AG04450 (cell line): ENCODE measurements around the gene RAB10. TPM values are rescaled to one million over a fixed set of nuclear protein-coding genes. Genes with fewer than 3 reads are reported as not detected.
"Not testable (repeated sequence)": the region's sequence is repeated elsewhere in the genome, so short reads cannot be mapped to it uniquely, and the experiment has no call there.

Experiments used
- CTCF ChIA-PET: fragments of 300-600, 350-600 bp; formaldehyde crosslinking; extraction: SDS; loops from one replicate; lab custom pipeline; 2022; ENCODE audit warnings: antibody characterized with exemption, inconsistent platforms; lab: Charles Lee
- POLR2A ChIA-PET: fragments of 350-600 bp; formaldehyde crosslinking; extraction: SDS; loops from one replicate; lab custom pipeline; 2021; ENCODE audit warnings: antibody characterized with exemption, inconsistent platforms; lab: Yijun Ruan, JAX
- DNase-seq: peaks from one replicate; pipeline ENCODE4 v3.0.0-alpha.2; 2011; ENCODE audit warnings: low read depth, low spot score
- H3K27ac ChIP-seq: one replicate; pipeline ENCODE4 v1.5.1; 2012; ENCODE audit warnings: low read depth, low read length, control low read depth
- H3K27me3 ChIP-seq: one replicate; pipeline ENCODE4 v1.6.0; 2012; ENCODE audit warnings: low read length; ENCODE audit not compliant: control insufficient read depth, insufficient read depth
- H3K4me3 ChIP-seq: 2 replicates; pipeline ENCODE4 v1.5.1; 2011; ENCODE audit warnings: mild to moderate bottlenecking, low read depth, low read length, control low read depth
- H3K9me3 ChIP-seq: 2 replicates; pipeline ENCODE4 v1.5.1; 2012; ENCODE audit warnings: low read length; ENCODE audit not compliant: control insufficient read depth, insufficient read depth
- CTCF ChIP-seq: IDR thresholded peaks from 2 replicates; pipeline ENCODE4 v1.5.1; 2011; ENCODE audit warnings: low read depth, low read length, control low read depth, inconsistent platforms
- polyA plus RNA-seq: library from polyadenylated mRNA; depleted of rRNA; stranded (reverse); fragments of >200 nt; gene quantifications from 2 replicates; pipeline ENCODE4 v1.2.3, GENCODE V29; 2011

RAB10 gene
- polyA plus RNA-seq, 1 experiment, result 178 TPM

GRCh38 chr2:26164641-26165211, 130.8 kb downstream of the RAB10 start:
- CTCF ChIA-PET, result interaction anchor here (1.0 kb wide), 1 partner anchor 214 kb away, joined by 3 read pairs; no protein-coding TSS in a partner anchor
- DNase-seq, result no peak
- POLR2A ChIA-PET, result no interaction called here

GRCh38 chr2:26165403-26165802, 131.5 kb downstream of the RAB10 start:
- ChIA-PET POLR2A (no interaction called here), CTCF (interaction anchor here (0.7 to 1.0 kb wide), 2 partner anchors 20 to 214 kb away, joined by 3 to 4 read pairs; no protein-coding TSS in a partner anchor)
- no peak for TF ChIP-seq CTCF
- Histone ChIP-seq H3K27me3 (peaks cover 10% of the 10 kb centered on the region), H3K27ac (no peak overlapping the region), H3K9me3 (no peaks in the 10 kb centered on the region), H3K4me3 (no peak overlapping the region)
- no peak for DNase-seq

More at GRCh38 chr2:26164641-26165211, 130.8 kb downstream of the RAB10 start:
- Histone ChIP-seq H3K9me3 (no peaks in the 10 kb centered on the region), H3K27me3 (peaks cover 6% of the 10 kb centered on the region), H3K27ac (no peak overlapping the region), H3K4me3 (no peak overlapping the region)
- TF ChIP-seq CTCF, result no peak

GRCh38 chr2:26166541-26166940, 132.7 kb downstream of the RAB10 start:
- not testable (repeated sequence) for H3K9me3 ChIP-seq, H3K27ac ChIP-seq, DNase-seq, H3K4me3 ChIP-seq
- H3K27me3 ChIP-seq, result peaks cover 14% of the 10 kb centered on the region
- POLR2A ChIA-PET, result interaction anchor here (0.6 kb wide), 1 partner anchor 76 kb away, joined by 3 read pairs; no protein-coding TSS in a partner anchor
- CTCF ChIA-PET, result interaction anchor here (0.7 to 1.1 kb wide), 2 partner anchors 18 to 216 kb away, joined by 4 to 8 read pairs; no protein-coding TSS in a partner anchor

- peaks cover 23% of the 10 kb centered on the region for H3K27me3 ChIP-seq
- no peak overlapping the region for H3K4me3 ChIP-seq
- POLR2A ChIA-PET, result interaction anchor here (0.9 kb wide), 1 partner anchor 21 kb away, joined by 3 read pairs; no protein-coding TSS in a partner anchor
- CTCF ChIA-PET, result no interaction called here
- peaks cover 9% of the 10 kb centered on the region; the same call in 1 of the 2 replicates for H3K9me3 ChIP-seq
- H3K27ac ChIP-seq, result no peak overlapping the region
- no peak for TF ChIP-seq CTCF
- no peak for DNase-seq
Measured at GRCh38 chr2:26168785-26169184, 134.9 kb downstream of the RAB10 start.

GRCh38 chr2:26169226-26169625, 135.3 kb downstream of the RAB10 start:
- Histone ChIP-seq H3K27ac (no peak overlapping the region), H3K9me3 (peaks cover 9% of the 10 kb centered on the region; the same call in 1 of the 2 replicates), H3K4me3 (no peak overlapping the region), H3K27me3 (peaks cover 25% of the 10 kb centered on the region)
- ChIA-PET POLR2A (interaction anchor here (0.9 kb wide), 1 partner anchor 21 kb away, joined by 3 read pairs; no protein-coding TSS in a partner anchor), CTCF (no interaction called here)
- no peak for DNase-seq
- no peak for TF ChIP-seq CTCF
